Transverse colon (tissue), 4 donors: ENCODE data around the gene TNRC18. TPM values are rescaled to one million over a fixed set of nuclear protein-coding genes. Genes with fewer than 3 reads are reported as not detected.

Source experiments
- DNase-seq: peaks from one replicate; pipeline ENCODE4 v3.0.0-alpha.2; 2019
- H3K27ac ChIP-seq, 4 donors: fragments of 200-600 bp; sonication (generic); 2 replicates each; pipeline ENCODE4 v1.5.1; 2016 to 2018; ENCODE audit warnings: inconsistent platforms in 4 of 4
- H3K27me3 ChIP-seq: fragments of 200-600 bp; sonication (generic); 2 replicates; pipeline ENCODE4 v1.5.1; 2017; ENCODE audit warnings: inconsistent platforms
- H3K36me3 ChIP-seq, 4 donors: fragments of 200-600 bp; sonication (generic); 2 replicates each; pipeline ENCODE4 v1.5.1; 2017 to 2019; ENCODE audit warnings: inconsistent platforms in 4 of 4
- H3K4me1 ChIP-seq, 4 donors: fragments of 200-600 bp; sonication (generic); 2 replicates each; pipeline ENCODE4 v1.5.1; 2017 to 2020; ENCODE audit warnings: inconsistent platforms in 4 of 4
- H3K4me3 ChIP-seq, 4 donors: fragments of 200-600 bp; sonication (generic); 1 replicate in 1 of 4; 2 replicates in 3 of 4; pipeline versions ENCODE4 v1.5.1 to v1.6.1; 2017 to 2019; ENCODE audit warnings: inconsistent platforms in 4 of 4
- H3K9me3 ChIP-seq, 2 donors: fragments of 200-600 bp; sonication (generic); 2 replicates each; pipeline ENCODE4 v1.5.1; 2017 to 2019; ENCODE audit warnings: inconsistent platforms in 2 of 2
- CTCF ChIP-seq, 5 experiments: fragments of 200-600 bp in 3 of 5; fragments of 450-650 bp in 2 of 5; sonication (generic) in 3 of 5; IDR thresholded peaks; 1 replicate in 2 of 5; 2 replicates in 3 of 5; pipeline ENCODE4 v1.5.1; 2016 to 2017; ENCODE audit warnings: antibody characterized with exemption in 5 of 5, inconsistent platforms in 3 of 5, mild to moderate bottlenecking in 2 of 5, moderate library complexity in 1 of 5
- EP300 ChIP-seq: sonication (generic); formaldehyde crosslinking; IDR thresholded peaks from one replicate; pipeline ENCODE4 v1.6.1; 2017; ENCODE audit warnings: antibody characterized with exemption, low read depth
- POLR2A ChIP-seq: fragments of 450-650 bp; IDR thresholded peaks from one replicate; pipeline ENCODE4 v1.6.1; 2016; ENCODE audit warnings: antibody characterized with exemption, mild to moderate bottlenecking, moderate library complexity
- POLR2AphosphoS5 ChIP-seq, 3 donors: sonication (generic); formaldehyde crosslinking; IDR thresholded peaks; one replicate each; pipeline ENCODE4 v1.6.1; 2016; ENCODE audit warnings: antibody characterized with exemption in 3 of 3
- WGBS, 2 donors: methylation state at CpG; one replicate each; pipeline ENCODE4 v1.1.5; 2018; ENCODE audit warnings: low coverage in 1 of 2; 5-methylcytosine and 5-hydroxymethylcytosine counted together
- in situ Hi-C, 4 donors: fragments of 200-750 bp; cut with MboI; loops; one replicate each; pipeline versions ENCODE4 v1.15.0 to v1.15.1; 2017; ENCODE audit warnings: low sequenced_read_pairs in 3 of 4, low pct_ligation_motif_present in 1 of 4, low pct_unique_long_range_greater_than_20kb in 1 of 4
- intact Hi-C: fragments of 100-400 bp; cut with DNase I; formaldehyde crosslinking; loops from one replicate; pipeline ENCODE4 v1.15.1; 2023; ENCODE audit warnings: low total_unique reads
- total RNA-seq, 4 donors: library from RNA; depleted of rRNA; stranded (reverse); fragments of >200 nt; gene quantifications; one replicate each; pipeline ENCODE4 v1.1.0, GENCODE V29; 2016

TNRC18 gene
- total RNA-seq, 4 donors from 2014 or later, result 91.2 to 430 (median 175) TPM

GRCh38 chr7:5339955-5340354 lies 83.7 kb downstream of the TNRC18 start:
- intact Hi-C loops, result no loop called here
- Histone ChIP-seq H3K4me1 (peaks cover 0 to 3% (median under 1%) of the 10 kb centered on the region in 4 donors), H3K4me3 (no peak overlapping the region), H3K9me3 (peaks cover 0 to 9% of the 10 kb centered on the region in 2 donors), H3K36me3 (peaks cover 0 to 61% (median 30%) of the 10 kb centered on the region in 4 donors), H3K27me3 (no peaks in the 10 kb centered on the region), H3K27ac (no peak overlapping the region)
- TF ChIP-seq CTCF (IDR thresholded peaks at IDR 0.05) (no peak), EP300 (no peak), POLR2AphosphoS5 (IDR thresholded peaks at IDR 0.05) (no peak), POLR2A (no peak)
- 84 to 100% methylated on average over 2 of the region's 2 CpGs for WGBS, 2 donors
- in situ Hi-C loops, result no loop called here
- DNase-seq, result no peak

- no peak for TF ChIP-seq POLR2AphosphoS5 (IDR thresholded peaks at IDR 0.05)
- TF ChIP-seq EP300, result no peak
- no peak for TF ChIP-seq POLR2A
- TF ChIP-seq CTCF (IDR thresholded peaks at IDR 0.05), result no peak
Observed at GRCh38 chr7:5337047-5337446, 86.6 kb downstream of the TNRC18 start.

GRCh38 chr7:5334671-5335070 lies 89.0 kb downstream of the TNRC18 start:
- Histone ChIP-seq H3K4me3 (no peak overlapping the region), H3K27ac (peak overlapping the region in 3 of 4 donors; percentile 8 to 62 (median 57)), H3K9me3 (peaks cover 0 to 9% of the 10 kb centered on the region in 2 donors), H3K4me1 (peaks cover 0 to 20% (median 9%) of the 10 kb centered on the region in 4 donors), H3K27me3 (no peaks in the 10 kb centered on the region), H3K36me3 (peaks cover 0 to 54% (median 27%) of the 10 kb centered on the region in 4 donors)
- no peak for DNase-seq
- intact Hi-C loops (no loop called here), in situ Hi-C loops (no loop called here)
- 88% methylated on average over 8 of the region's 8 CpGs; no CpG with 5 or more reads in 1 of the 2 donors for WGBS, 2 donors
- TF ChIP-seq CTCF (IDR thresholded peaks at IDR 0.05) (no peak), EP300 (no peak), POLR2AphosphoS5 (IDR thresholded peaks at IDR 0.05) (no peak), POLR2A (no peak)

More at GRCh38 chr7:5337047-5337446, 86.6 kb downstream of the TNRC18 start:
- 91 to 92% methylated on average over 11 of the region's 11 CpGs for WGBS, 2 donors
- H3K4me1 ChIP-seq, result peaks cover 0 to 20% (median 9%) of the 10 kb centered on the region in 4 donors
- in situ Hi-C loops (no loop called here), intact Hi-C loops (no loop called here)
- no peak overlapping the region for H3K27ac ChIP-seq
- DNase-seq, result no peak
- H3K4me3 ChIP-seq, result no peak overlapping the region
- no peaks in the 10 kb centered on the region for H3K27me3 ChIP-seq
- H3K9me3 ChIP-seq, result peaks cover 0 to 9% of the 10 kb centered on the region in 2 donors
- H3K36me3 ChIP-seq, result peaks cover 0 to 46% (median 21%) of the 10 kb centered on the region in 4 donors

GRCh38 chr7:5333121-5334045 lies 90.3 kb downstream of the TNRC18 start:
- no peak for TF ChIP-seq POLR2AphosphoS5 (IDR thresholded peaks at IDR 0.05)
- TF ChIP-seq POLR2A, result no peak
- TF ChIP-seq CTCF (IDR thresholded peaks at IDR 0.05), result no peak
- TF ChIP-seq EP300, result no peak
- Histone ChIP-seq H3K4me3 (no peak overlapping the region), H3K4me1 (peaks cover 0 to 20% (median 9%) of the 10 kb centered on the region in 4 donors), H3K27me3 (no peaks in the 10 kb centered on the region), H3K36me3 (peaks cover 0 to 55% (median 27%) of the 10 kb centered on the region in 4 donors), H3K27ac (peak overlapping the region in 3 of 4 donors; percentile 57 to 62 (median 60)), H3K9me3 (peaks cover 0 to 9% of the 10 kb centered on the region in 2 donors)
- 57 to 83% methylated on average over 3 to 32 of the region's 32 CpGs for whole genome bisulfite sequencing, 2 donors
- intact Hi-C loops (no loop called here), in situ Hi-C loops (no loop called here)
- peak; percentile 62 for DNase-seq
